Measurements from ENCODE around the gene PEMT.

- no peak for TF ChIP-seq POLR2AphosphoS5 (IDR thresholded peaks at IDR 0.05; ENCODE audit: borderline replicate concordance, low read depth, low read length)
- no peak for TF ChIP-seq EZH2 (IDR thresholded peaks at IDR 0.05)
Measured at GRCh38 chr17:17519886-17520285, 71.6 kb downstream of the PEMT start.

Data from SK-N-MC (cell line).